GM21723 (cell line): ENCODE results near the gene ADAMTSL3.

Experiments
- ATAC-seq: cut with Tn5 transposase; IDR thresholded peaks from one replicate; pipeline ENCODE4 v1.9.1; 2021; ENCODE audit warnings: mild to moderate bottlenecking, moderate library complexity; ENCODE audit not compliant: unreplicated experiment

ADAMTSL3 gene

DNA sequence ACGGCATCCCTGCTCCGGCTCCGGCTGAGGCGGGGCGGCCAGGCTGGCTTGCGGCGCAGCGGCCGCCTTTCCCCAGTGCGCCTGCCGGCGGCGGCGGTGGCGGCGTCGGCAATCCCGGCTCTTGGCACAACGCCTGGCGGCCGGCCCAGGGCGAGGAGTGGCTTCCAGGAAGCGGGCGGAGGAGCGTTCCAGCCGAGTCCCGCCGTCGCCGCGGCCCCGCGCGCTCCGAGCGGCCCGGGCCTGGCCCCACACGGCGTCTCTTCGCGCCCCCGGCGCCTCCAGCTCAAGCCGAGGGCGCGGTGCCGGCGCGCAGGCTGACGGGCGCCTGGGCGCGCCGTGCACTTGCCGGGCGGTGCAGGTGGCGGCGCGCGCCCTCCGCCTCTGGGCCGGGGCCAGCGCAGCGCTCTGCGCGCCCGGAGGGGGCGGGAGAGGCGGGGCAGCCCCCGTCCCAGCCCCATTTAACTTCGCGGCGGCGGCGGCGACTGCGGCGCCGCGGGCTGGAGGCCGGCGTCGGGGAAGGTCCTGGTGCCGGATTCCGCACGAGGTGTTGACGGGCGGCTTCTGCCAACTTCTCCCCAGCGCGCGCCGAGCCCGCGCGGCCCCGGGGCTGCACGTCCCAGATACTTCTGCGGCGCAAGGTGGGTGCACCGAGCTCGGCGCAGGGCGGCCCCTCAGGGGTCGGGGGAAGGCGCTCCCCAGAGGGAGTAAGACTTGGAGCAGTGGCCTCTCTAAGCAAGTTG lies at the start of gene ADAMTSL3:
ADAMTSL3 (plus strand) TSS at position 485 of the 740 bp plus-strand sequence. CDS start 1,639 bp downstream, outside the sequence.
- no peak for ATAC-seq

DNA sequence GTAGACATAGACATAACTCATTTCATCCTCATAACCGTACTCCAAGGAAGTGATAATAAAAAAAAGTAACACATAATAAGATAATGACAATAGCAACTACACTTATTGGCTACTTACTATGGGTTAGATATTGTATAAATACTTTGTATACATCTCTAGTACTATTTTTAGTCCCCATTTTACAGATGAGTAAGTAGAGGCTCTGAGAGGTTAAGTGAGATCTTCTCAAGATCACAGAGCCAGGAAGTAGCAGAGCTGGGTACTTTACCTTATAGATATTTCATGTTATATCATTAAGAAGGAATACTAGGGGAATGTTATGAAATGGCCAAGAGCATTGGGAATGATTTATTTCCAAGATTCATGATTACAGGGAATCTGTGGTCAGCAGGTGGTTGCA lies 49.4 kb upstream of the ADAMTSL3 start:
- no peak for ATAC-seq

DNA sequence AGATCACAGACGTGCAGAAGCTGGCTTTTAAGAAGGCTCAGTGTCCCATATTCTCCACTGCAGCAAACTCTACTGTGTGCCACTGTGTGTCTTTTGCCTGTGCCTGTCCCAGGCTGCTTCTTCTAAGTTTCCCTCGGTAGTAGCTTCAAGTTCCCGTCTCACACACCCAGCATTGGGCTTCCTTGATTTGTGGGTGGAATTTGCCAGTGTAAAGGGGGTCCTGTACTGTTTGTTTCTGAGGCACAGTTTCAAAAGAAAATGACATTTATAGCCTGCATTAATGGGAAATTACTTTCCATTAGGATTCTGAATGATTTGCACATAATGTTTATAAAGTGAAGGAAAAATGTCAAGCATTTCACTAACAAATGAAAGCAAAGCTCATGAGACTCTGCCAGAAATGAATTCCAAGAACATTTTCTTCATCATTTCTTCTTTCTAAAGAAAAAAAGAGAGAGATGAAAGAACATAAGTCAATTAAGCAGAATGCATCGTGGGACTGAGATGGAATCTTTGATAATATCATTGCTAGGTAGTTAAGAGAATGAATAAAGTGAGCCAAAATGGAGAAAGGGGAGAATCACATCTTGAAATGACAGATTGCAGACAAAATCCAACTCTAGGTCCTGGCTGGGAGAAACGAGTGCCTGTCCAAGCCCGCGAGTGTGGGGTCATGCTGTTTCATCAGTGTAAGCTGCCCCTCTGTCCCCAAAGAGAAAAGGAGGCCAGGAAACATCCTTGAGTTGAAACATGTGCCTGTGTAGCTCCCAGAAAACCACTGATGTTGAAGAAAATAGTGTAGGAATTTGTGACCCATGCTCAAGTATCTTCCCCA lies 48.6 kb upstream of the ADAMTSL3 start:
- ATAC-seq: no peak

DNA sequence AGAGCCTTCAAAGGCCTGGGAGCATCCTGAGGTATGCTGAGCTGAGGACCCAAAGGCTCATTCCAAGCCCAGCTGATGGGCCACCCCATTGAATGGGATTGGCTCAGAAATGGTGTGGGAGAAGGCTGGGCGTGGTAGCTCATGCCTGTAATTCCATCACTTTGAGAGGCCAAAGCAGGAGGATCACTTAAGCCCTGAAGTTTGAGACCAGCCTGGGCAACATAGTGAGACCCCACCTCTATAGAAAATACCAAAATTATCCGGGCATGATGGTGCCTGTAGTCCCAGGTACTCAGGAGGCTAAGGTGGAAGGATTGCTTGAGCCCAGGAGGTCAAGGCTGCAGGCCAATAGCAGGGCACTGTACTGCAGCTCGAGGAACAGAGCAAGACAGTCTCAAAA lies 43.8 kb upstream of the ADAMTSL3 start:
- no peak for ATAC-seq

DNA sequence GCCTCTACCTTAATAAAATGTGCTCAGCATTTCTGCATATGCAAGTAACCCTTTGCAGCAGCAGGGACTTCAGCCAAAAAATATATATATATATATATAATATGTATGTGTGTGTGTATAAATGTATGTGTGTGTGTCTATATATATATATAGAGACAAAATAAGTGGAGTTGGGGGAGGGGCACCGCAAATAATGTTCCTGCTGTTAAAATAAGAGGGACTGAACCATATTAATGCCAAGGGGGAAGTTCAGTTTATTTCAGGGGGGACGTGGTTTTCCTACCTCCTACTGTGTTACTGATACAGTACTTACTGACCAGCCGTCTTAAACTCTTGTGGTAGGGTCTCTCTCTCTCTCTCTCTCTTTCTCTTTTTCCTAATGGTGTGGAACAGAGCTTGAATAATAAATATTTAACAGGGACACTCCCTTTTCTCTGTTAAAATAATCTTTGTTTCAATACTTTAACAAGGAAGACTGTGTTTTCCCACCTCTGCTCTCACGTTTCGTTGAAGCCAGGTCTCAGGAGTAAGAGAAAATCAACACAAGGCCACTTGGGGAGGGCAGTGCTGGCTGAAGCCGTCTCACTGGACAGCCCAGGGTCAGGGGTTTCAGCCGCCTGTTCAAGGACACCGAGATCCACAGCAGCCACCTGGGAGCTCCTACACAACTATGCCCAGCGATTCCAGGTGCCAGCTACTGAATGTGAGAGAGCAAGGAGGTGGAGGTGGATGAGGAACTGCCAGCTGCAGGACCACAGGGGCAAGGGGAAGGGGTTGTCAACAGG lies 42.8 kb upstream of the ADAMTSL3 start:
- no peak for ATAC-seq

GRCh38 chr15:83612226-83612625 lies 41.7 kb upstream of the ADAMTSL3 start:
- ATAC-seq: no peak

DNA sequence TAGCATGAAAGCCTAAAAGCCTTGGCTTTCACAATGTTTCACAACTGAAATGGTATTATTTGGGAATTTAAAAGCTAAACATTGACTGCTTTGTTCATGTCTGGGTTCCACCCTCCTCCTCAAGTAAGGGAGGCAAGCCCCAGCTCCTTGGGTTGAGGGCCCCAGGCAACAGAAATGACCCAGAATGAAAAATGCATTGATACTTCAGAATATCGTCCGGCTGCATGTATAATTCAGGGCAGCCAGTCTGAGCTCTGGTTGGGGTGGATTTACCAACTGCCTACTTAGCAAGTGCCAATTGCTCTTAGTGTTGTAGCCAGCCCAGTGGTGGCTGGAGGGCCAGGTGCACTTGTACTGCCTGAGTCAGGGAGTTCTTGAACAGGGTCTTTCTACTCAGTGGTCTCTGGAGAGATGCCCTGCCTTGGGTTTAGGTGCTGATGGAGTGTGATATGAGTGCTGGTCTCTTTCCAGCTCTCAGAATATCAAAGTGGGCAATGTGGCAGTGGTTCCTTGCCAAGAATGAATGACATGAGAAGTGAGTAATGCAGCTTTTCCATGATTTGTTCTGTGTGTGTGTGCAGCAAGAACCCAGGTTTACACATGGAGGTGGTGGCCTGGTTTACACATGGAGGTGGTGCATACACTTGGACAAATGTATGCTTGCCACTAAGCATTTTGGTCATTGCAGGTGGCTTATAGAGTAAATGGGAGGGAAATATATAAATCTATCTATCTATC lies 40.9 kb upstream of the ADAMTSL3 start:
- ATAC-seq: no peak

DNA sequence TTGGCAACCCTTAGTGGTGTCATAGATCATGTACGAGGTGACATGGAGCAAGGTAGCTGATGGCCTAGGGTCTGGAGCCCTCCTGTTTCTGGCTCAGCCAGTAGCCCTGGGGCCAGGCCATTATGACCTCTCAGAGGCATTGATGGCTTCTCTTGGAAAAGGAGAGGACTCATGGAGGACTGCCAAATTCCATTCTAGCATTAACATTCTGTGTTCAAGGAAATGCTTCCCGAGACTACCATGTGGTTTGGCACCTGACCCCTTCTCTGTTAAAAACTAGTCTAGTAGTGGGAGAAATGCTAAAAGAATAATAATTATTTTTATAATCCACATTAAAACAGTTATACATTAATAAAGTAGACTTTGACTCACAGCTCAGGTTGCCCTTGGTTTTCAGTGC lies 40.2 kb upstream of the ADAMTSL3 start:
- no peak for ATAC-seq

- ATAC-seq: no peak
Observed at GRCh38 chr15:83616840-83617239, 37.1 kb upstream of the ADAMTSL3 start.

GRCh38 chr15:83626171-83626802 lies 27.6 kb upstream of the ADAMTSL3 start:
- ATAC-seq: no peak

GRCh38 chr15:83631534-83631933 lies 22.4 kb upstream of the ADAMTSL3 start:
- no peak for ATAC-seq

- no peak for ATAC-seq
Observed at GRCh38 chr15:83643201-83643600, 10.7 kb upstream of the ADAMTSL3 start.

- ATAC-seq: no peak
Observed at GRCh38 chr15:83644439-83644838, 9.5 kb upstream of the ADAMTSL3 start.

DNA sequence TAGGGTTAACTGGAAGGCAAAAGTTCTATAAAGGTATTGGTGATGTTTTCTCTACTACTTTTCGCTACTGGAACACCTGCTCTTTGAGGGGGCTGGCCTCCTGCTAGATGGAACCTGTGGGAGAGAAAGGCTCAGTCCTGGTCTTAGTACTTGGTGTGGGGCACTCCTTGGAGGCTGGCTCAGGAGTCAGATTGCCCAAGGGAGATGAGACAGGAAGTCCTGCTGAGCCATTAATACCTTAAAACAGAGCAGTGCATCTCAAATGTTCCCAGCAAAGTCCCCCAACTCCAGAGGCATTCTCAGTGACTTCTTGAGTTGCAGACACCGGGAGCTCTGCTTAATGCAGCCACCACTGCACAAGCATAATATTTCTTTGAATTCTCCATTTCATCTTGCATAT lies 3.1 kb upstream of the ADAMTSL3 start:
- ATAC-seq: no peak

DNA sequence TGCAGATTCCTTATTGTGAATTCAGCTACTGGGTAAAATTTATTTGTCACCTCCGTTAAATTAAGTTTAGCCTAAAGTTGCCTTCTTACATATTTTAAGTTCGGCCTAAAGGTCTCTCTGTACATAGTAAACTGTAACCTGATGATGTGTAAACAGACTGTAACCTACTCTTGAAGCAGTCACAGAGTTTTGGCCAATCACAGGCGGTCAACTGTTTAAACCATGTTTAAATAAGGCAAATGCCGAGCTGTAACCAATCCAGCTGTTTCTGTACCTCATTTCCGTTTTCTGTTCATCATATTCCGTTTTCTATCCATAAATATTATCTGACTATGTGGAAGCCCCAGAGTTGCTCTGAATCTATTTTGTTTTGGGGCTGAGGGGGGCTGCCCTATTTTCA lies 2.4 kb upstream of the ADAMTSL3 start:
- ATAC-seq: no peak

DNA sequence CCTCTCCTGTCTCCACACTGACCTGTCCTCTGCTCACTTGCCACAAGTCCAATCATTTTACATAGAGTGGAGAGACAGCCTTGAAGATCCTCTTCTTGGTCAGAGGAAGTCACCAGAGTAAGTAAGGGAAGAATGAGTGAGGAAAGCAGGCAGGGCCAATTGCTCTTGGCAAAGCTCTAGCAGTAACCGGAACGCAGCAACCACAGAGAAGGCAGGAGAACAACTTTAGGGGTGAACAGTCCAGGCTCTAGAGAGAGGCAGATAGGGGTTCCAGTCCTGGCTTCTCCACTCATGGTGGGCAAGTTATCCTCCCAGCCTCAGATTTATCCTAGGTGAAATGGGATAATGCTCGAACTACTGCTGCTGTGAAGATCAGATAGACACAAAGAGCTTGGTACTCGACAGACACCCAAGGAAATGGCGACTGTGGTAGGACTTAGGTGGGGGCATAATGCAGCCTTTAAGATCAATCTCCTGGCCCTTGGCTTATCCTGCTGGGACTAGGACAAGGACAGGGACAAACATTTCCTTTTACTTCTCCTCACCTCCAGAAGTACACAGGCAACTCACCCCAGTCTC lies 1.2 kb upstream of the ADAMTSL3 start:
- no peak for ATAC-seq

DNA sequence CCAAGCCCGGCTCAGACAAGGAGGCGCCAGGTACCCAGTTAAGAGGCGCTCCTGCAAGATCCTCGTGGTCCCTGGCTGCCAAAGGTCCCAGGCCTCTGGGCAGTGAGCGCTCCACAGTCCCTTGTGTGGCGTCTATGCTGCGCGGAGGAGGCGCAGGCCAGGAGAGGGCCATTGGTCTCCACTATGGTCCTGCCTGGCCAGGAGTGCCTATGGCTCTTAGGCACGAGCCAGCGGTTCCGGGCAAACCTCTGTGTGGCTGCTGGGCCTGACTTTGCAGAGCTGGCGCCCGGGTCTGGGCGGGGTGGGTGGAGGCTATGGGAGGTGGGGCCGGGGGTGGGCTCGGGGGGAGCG lies 660 bp upstream of the ADAMTSL3 start:
- ATAC-seq: no peak

DNA sequence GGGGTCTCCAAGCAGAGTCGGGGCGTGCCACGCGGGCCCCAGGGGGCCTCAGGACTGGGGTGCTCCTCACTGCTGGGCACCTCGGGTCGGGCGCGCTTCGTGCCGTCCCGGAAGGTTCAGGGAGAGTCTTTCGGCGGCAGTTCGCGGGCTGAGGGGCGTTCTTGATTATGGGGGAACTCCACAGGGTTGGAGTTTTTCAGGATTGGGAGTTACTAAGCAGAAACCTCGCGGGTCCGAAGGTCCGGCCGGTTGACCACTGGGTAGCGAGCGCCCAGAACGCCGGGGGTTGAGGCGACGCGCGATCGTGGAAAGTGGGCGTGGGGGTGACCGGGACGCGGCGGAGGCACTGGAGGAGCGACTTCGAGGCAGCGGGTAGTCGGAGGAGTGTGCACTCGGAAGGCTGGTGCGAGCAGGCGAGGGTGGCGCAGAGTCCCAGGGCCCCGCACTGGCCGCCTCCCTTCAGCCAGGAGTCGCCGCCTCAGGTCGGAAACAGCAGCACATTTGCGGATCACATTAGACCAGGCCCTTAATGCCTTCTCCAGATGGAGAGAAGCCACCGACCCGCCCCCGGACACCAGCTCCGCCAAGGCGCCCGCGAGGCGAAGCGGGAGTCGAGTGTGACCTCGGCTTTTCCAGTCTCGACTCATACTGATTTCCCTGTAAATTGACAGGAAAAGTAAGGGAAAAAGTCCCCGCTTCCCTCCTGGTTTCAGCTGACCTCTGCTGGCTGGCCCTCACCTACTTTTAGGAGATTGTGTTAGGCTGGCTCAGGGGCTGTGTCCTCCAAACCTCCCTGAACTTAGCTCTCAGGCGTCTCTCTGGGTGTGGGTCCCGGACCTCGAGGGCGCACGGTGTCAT lies 685 bp downstream of the ADAMTSL3 start:
- no peak for ATAC-seq

GRCh38 chr15:83655237-83655616 lies 1.3 kb downstream of the ADAMTSL3 start:
- no peak for ATAC-seq
